ENCODE results near the gene LSP1. TPM values are rescaled to one million over a fixed set of nuclear protein-coding genes. Genes with fewer than 3 reads are reported as not detected.

LSP1 gene
- total and polyA plus RNA-seq, 2 of the 4 experiments (the other 2 are of a cell fraction) = not detected

- DNase-seq (no peak), ATAC-seq (ENCODE audit: low read depth) (no peak)
- H3K36me3 ChIP-seq (ENCODE audit: control insufficient read depth, insufficient read depth, low read length) = no peaks in the 10 kb centered on the region
- TF ChIP-seq NFE2L2 (IDR thresholded peaks at IDR 0.05; ENCODE audit: low read depth, low read length) (no peak), CTCF (conservative IDR thresholded peaks at IDR 0.05; ENCODE audit: low read depth, low read length) (no peak), FOS (IDR thresholded peaks at IDR 0.05; ENCODE audit: low read depth, low read length) (no peak), SMC3 (IDR thresholded peaks at IDR 0.05; ENCODE audit: low read depth, low read length) (no peak), CHD1 (IDR thresholded peaks at IDR 0.05; ENCODE audit: low read depth, low read length) (no peak), MAFK (IDR thresholded peaks at IDR 0.05; ENCODE audit: low read depth, low read length) (no peak), MXI1 (IDR thresholded peaks at IDR 0.05; ENCODE audit: borderline replicate concordance, low read depth, low read length) (no peak), CEBPB (IDR thresholded peaks at IDR 0.05; ENCODE audit: low read depth, low read length) (no peak), ELK1 (IDR thresholded peaks at IDR 0.05; ENCODE audit: borderline replicate concordance, low read depth, low read length) (no peak), RFX5 (IDR thresholded peaks at IDR 0.05; ENCODE audit: low read depth, low read length) (no peak), MAZ (IDR thresholded peaks at IDR 0.05; ENCODE audit: borderline replicate concordance, low read depth, low read length) (no peak), BHLHE40 (IDR thresholded peaks at IDR 0.05; ENCODE audit: low read depth, low read length) (no peak), RCOR1 (IDR thresholded peaks at IDR 0.05; ENCODE audit: insufficient replicate concordance, low read length) (no peak), POLR2A (IDR thresholded peaks at IDR 0.05; ENCODE audit: low read depth, low read length) (no peak), USF2 (IDR thresholded peaks at IDR 0.05; ENCODE audit: low read depth, low read length) (no peak), RAD21 (IDR thresholded peaks at IDR 0.05; ENCODE audit: low read length) (no peak)
- 58% methylated on average over 16 of the region's 31 CpGs; no CpG with 5 or more reads in 1 of the 2 experiments for WGBS, 2 experiments (ENCODE audit: extremely low coverage in 2 of 2, insufficient read length in 1 of 2)
- H2AK9ac ChIP-seq (replicated peaks; ENCODE audit: low read depth, low read length, poor library complexity) = no peak within 1 kb of the TSS
- H3K4me3 ChIP-seq (ENCODE audit: insufficient read depth, low read depth, low read length) = no peak within 1 kb of the TSS
- CTCF ChIA-PET = no interaction called here
- no peak within 1 kb of the TSS for H3K4me2 ChIP-seq (ENCODE audit: low read depth, low read length)
- no peak within 1 kb of the TSS for H3K18ac ChIP-seq (ENCODE audit: low read depth, low read length)
- H3K23ac ChIP-seq (ENCODE audit: low read depth, low read length) = no peak within 1 kb of the TSS
- H3K4ac ChIP-seq (ENCODE audit: low read depth, low read length) = no peak within 1 kb of the TSS
- H4K8ac ChIP-seq (ENCODE audit: low read depth in 2 of 2, low read length in 2 of 2) = no peak within 1 kb of the TSS
- H3K9me3 ChIP-seq (ENCODE audit: control insufficient read depth, insufficient read depth, low read length) = no peaks in the 10 kb centered on the region
- no peak within 1 kb of the TSS for H3K27ac ChIP-seq (ENCODE audit: insufficient read depth, low read length)
- POLR2A ChIA-PET (ENCODE audit: unreplicated experiment) = no interaction called here
- intact Hi-C loops (cut with micrococcal nuclease) = no loop called here
- no peaks in the 10 kb centered on the region for H3K4me1 ChIP-seq (ENCODE audit: control insufficient read depth, insufficient read depth, low read length)
- no peak within 1 kb of the TSS for H3K14ac ChIP-seq (replicated peaks; ENCODE audit: low read depth, low read length)
- no peak within 1 kb of the TSS for H2AK5ac ChIP-seq (ENCODE audit: low read depth, low read length)
- BruUV-seq (replicated peaks) = no TSS peak
- no peak within 1 kb of the TSS for H2BK20ac ChIP-seq (ENCODE audit: low read depth, low read length)
- in situ Hi-C loops (cut with MboI; ENCODE audit: low sequenced_read_pairs) = no loop called here
- dilution Hi-C loops (cut with HindIII; ENCODE audit: low sequenced_read_pairs, unreplicated experiment) = no loop called here
- peak within 1 kb of the TSS; percentile 51 for H2AFZ ChIP-seq (replicated peaks; ENCODE audit: low read length, poor library complexity)
- H4K91ac ChIP-seq (ENCODE audit: insufficient read depth, low read depth, low read length) = no peak within 1 kb of the TSS
- no peak within 1 kb of the TSS for H2BK120ac ChIP-seq (ENCODE audit: low read depth, low read length)
- no peaks in the 10 kb centered on the region for H3K9me1 ChIP-seq (ENCODE audit: insufficient read depth, low read length)
- no peak within 1 kb of the TSS for H4K5ac ChIP-seq (ENCODE audit: low read depth, low read length)
- no peaks in the 10 kb centered on the region for H3K79me1 ChIP-seq (ENCODE audit: low read depth in 1 of 2, low read length in 2 of 2)
- H2BK5ac ChIP-seq (ENCODE audit: low read depth, low read length, poor library complexity, severe bottlenecking) = no peak within 1 kb of the TSS
- no peak within 1 kb of the TSS for H3K56ac ChIP-seq (ENCODE audit: extremely low read depth, insufficient read depth, low read length)
- no peak within 1 kb of the TSS for H2BK15ac ChIP-seq (ENCODE audit: low read depth, low read length)
- H3K27me3 ChIP-seq (ENCODE audit: control insufficient read depth, insufficient read depth, low read length) = peaks cover 13% of the 10 kb centered on the region
- no peak within 1 kb of the TSS for H3K9ac ChIP-seq (ENCODE audit: low read depth, low read length)
- H4K20me1 ChIP-seq (ENCODE audit: insufficient read depth, low read length) = no peaks in the 10 kb centered on the region; the same call in 1 of the 2 replicates
These were observed 66.7 kb downstream of the LSP1 start, which contains the start of gene TNNT3 for GRCh38 chr11:1919391-1920127. Gene TNNT3 (plus strand): TSS chr11:1919703. CDS start chr11:1922875, 3,172 bp downstream.
